CD4-positive, alpha-beta T cell (primary cell): ENCODE results near the gene MOCS2. TPM values are rescaled to one million over a fixed set of nuclear protein-coding genes. Genes with fewer than 3 reads are reported as not detected.

Source experiments
- ATAC-seq: fragments of 200-7000 bp; cut with Tn5 transposase; one replicate; pipeline ENCODE4 v1.10.0; 2022; ENCODE audit warnings: mild to moderate bottlenecking; ENCODE audit not compliant: poor library complexity
- CTCF ChIA-PET: fragments of 350-600 bp; sonication (Branson Sonifier 250); formaldehyde crosslinking; loops from one replicate; lab custom pipeline; 2021; ENCODE audit warnings: antibody characterized with exemption, inconsistent platforms; lab: Charles Lee
- POLR2A ChIA-PET: fragments of 350-600 bp; sonication (Branson Sonifier 250); formaldehyde crosslinking; loops from one replicate; lab custom pipeline; 2021; ENCODE audit warnings: antibody characterized with exemption, inconsistent platforms; lab: Charles Lee
- DNase-seq, 14 experiments: peaks; one replicate each; pipeline ENCODE4 v3.0.0-alpha.2; 2013 to 2020; ENCODE audit warnings: mixed read lengths in 2 of 14
- H3K27ac ChIP-seq, 2 donors: one replicate each; pipeline versions ENCODE4 v1.5.1 to v1.7.0; 2013; ENCODE audit warnings: low read length in 2 of 2, low read depth in 1 of 2, mild to moderate bottlenecking in 1 of 2
- H3K27me3 ChIP-seq, 2 experiments: 1 replicate in 1 of 2; 2 replicates in 1 of 2; pipeline versions ENCODE4 v1.6.1 to v1.7.0; 2013; ENCODE audit warnings: low read length in 2 of 2, control low read depth in 1 of 2, mild to moderate bottlenecking in 1 of 2, moderate library complexity in 1 of 2; ENCODE audit not compliant: insufficient read depth in 2 of 2, control insufficient read depth in 1 of 2
- H3K36me3 ChIP-seq: one replicate; pipeline ENCODE4 v1.6.1; 2013; ENCODE audit warnings: low read length, control low read depth; ENCODE audit not compliant: insufficient read depth
- H3K4me1 ChIP-seq: one replicate; pipeline ENCODE4 v1.6.1; 2013; ENCODE audit warnings: low read length, control low read depth; ENCODE audit not compliant: insufficient read depth
- H3K4me3 ChIP-seq: one replicate; pipeline ENCODE4 v1.5.1; 2013; ENCODE audit warnings: mild to moderate bottlenecking, low read length, moderate library complexity
- H3K9me3 ChIP-seq, 2 experiments: 1 replicate in 1 of 2; 2 replicates in 1 of 2; pipeline versions ENCODE4 v1.6.1 to v1.7.0; 2013; ENCODE audit warnings: low read length in 2 of 2, mild to moderate bottlenecking in 2 of 2, control low read depth in 1 of 2, moderate library complexity in 1 of 2; ENCODE audit not compliant: control insufficient read depth in 1 of 2, insufficient read depth in 1 of 2
- H3K27ac Mint-ChIP-seq: one replicate; pipeline ENCODE4 v1.8.0; 2020; ENCODE audit warnings: mixed read lengths
- H3K27me3 Mint-ChIP-seq: one replicate; pipeline ENCODE4 v1.8.0; 2021; ENCODE audit warnings: mixed read lengths
- H3K36me3 Mint-ChIP-seq: one replicate; pipeline ENCODE4 v1.8.0; 2021; ENCODE audit warnings: low read depth, mixed read lengths
- H3K4me1 Mint-ChIP-seq: one replicate; pipeline ENCODE4 v1.8.0; 2021; ENCODE audit warnings: low read depth, mixed read lengths
- H3K4me3 Mint-ChIP-seq: one replicate; pipeline ENCODE4 v1.8.0; 2020; ENCODE audit warnings: mild to moderate bottlenecking, mixed read lengths
- H3K9me3 Mint-ChIP-seq: one replicate; pipeline ENCODE4 v1.8.0; 2020; ENCODE audit warnings: mixed read lengths
- intact Hi-C, 2 experiments: fragments of 100-400 bp; cut with DNase I in 1 of 2; cut with micrococcal nuclease in 1 of 2; formaldehyde crosslinking; loops; one replicate each; pipeline versions ENCODE4 v1.15.1 to v1.9.0; 2023 to 2025; cut with DNase I, micrococcal nuclease
- total RNA-seq, 174 experiments: library from RNA in 2 of 174; stranded (reverse) in 2 of 174; gene quantifications; one replicate each; pipeline ENCODE4 v1.2.3 and lab custom pipeline; 2021 to 2026
- TF ChIP-seq, protein P1 (sequence below): fragments of 200-600 bp; IDR thresholded peaks from one replicate; pipeline ENCODE4 v1.8.0; 2022; ENCODE audit warnings: antibody characterized with exemption, mild to moderate bottlenecking

Gene MOCS2
- total RNA-seq, 2 experiments from 2014 or later = 19.5 to 20.4 TPM

DNA sequence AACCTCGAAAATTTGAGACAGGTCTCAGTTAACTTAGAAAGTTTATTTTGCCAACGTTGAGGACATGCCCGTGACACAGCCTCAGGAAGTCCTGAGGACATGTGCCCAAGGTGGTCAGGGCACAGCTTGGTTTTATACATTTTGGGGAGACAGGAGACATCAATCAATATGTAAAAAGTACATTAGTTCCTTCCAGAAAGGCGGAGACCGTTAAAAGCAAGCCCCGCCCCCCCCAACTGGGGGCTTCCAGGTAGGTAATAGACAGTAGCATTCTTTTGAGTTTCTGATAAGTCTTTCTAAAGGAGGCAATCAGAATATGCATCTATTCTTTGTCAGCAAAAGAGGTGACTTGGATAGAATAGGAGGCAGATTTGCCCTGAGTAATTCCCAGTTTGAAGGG lies 599 bp upstream of the MOCS2 start:
- Mint-ChIP-seq H3K27me3 (no peaks in the 10 kb centered on the region), H3K4me3 (peak overlapping the region; percentile 94), H3K36me3 (peaks cover 31% of the 10 kb centered on the region), H3K4me1 (peaks cover 52% of the 10 kb centered on the region), H3K9me3 (no peaks in the 10 kb centered on the region), H3K27ac (peak overlapping the region; percentile 89)
- TF ChIP-seq, protein P1, sequence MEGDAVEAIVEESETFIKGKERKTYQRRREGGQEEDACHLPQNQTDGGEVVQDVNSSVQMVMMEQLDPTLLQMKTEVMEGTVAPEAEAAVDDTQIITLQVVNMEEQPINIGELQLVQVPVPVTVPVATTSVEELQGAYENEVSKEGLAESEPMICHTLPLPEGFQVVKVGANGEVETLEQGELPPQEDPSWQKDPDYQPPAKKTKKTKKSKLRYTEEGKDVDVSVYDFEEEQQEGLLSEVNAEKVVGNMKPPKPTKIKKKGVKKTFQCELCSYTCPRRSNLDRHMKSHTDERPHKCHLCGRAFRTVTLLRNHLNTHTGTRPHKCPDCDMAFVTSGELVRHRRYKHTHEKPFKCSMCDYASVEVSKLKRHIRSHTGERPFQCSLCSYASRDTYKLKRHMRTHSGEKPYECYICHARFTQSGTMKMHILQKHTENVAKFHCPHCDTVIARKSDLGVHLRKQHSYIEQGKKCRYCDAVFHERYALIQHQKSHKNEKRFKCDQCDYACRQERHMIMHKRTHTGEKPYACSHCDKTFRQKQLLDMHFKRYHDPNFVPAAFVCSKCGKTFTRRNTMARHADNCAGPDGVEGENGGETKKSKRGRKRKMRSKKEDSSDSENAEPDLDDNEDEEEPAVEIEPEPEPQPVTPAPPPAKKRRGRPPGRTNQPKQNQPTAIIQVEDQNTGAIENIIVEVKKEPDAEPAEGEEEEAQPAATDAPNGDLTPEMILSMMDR = no peak
- peak overlapping the region; percentile 53 to 77 for H3K27ac ChIP-seq
- ATAC-seq (no peak), DNase-seq (peak in 2 of 14 experiments; percentile 15 to 21)
- H3K9me3 ChIP-seq = no peaks in the 10 kb centered on the region
- H3K4me3 ChIP-seq = peak overlapping the region; percentile 88
- no peaks in the 10 kb centered on the region for H3K27me3 ChIP-seq
- CTCF ChIA-PET = interaction anchor here (1.0 kb wide), 1 partner anchor 1202 kb away, joined by 3 read pairs; no protein-coding TSS in a partner anchor
- peaks cover 12% of the 10 kb centered on the region for H3K36me3 ChIP-seq
- peaks cover 10% of the 10 kb centered on the region for H3K4me1 ChIP-seq
- intact Hi-C loops = loop anchor here in 1 of 2 experiments (5.0 kb wide), 2 partner anchors 313 to 452 kb away; partner anchors contain the start of gene NDUFS4
- POLR2A ChIA-PET = interaction anchor here (0.6 to 1.5 kb wide), 10 partner anchors 9 to 1200 kb away, joined by 3 to 7 read pairs (median 4); partner anchors contain the start of gene ARL15

DNA sequence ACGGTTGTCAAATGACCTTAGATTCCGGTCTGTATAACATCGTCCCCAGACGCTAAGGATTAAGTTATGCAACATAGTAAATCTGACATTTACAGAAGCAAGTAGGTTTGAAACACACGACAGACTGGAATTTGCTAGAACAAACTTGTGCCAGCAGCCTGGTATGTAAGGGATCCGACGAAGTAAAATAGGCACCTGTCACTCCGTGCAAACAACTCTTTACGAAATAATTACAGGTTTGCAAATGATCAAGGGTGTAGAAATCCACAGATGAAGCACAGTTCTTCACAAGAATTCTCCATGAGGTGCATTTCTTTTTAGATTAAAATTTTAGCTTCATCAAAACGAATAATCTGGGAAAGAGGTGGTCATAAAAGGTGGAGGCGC lies 508 bp downstream of the MOCS2 start:
- DNase-seq = peak in 4 of 14 experiments; percentile 7 to 35 (median 16)
- no peaks in the 10 kb centered on the region for H3K9me3 Mint-ChIP-seq
- H3K27me3 Mint-ChIP-seq = no peaks in the 10 kb centered on the region
- peak overlapping the region; percentile 89 for H3K27ac Mint-ChIP-seq
- POLR2A ChIA-PET = interaction anchor here (0.6 to 1.5 kb wide), 8 partner anchors 9 to 1201 kb away, joined by 3 to 7 read pairs (median 4); partner anchors contain the start of gene ARL15
- peaks cover 40% of the 10 kb centered on the region for H3K36me3 Mint-ChIP-seq
- TF ChIP-seq, protein P1 = no peak
- no peak for ATAC-seq
- peaks cover 17% of the 10 kb centered on the region for H3K36me3 ChIP-seq
- H3K27ac ChIP-seq = peak overlapping the region; percentile 64 to 77
- no peaks in the 10 kb centered on the region for H3K9me3 ChIP-seq
- H3K27me3 ChIP-seq = no peaks in the 10 kb centered on the region
- peak overlapping the region; percentile 88 for H3K4me3 ChIP-seq
- intact Hi-C loops = loop anchor here in 1 of 2 experiments (5.0 kb wide), 1 partner anchor 1198 kb away; no protein-coding TSS in a partner anchor
- peak overlapping the region; percentile 94 for H3K4me3 Mint-ChIP-seq
- H3K4me1 ChIP-seq = peaks cover 10% of the 10 kb centered on the region
- peaks cover 62% of the 10 kb centered on the region for H3K4me1 Mint-ChIP-seq
- CTCF ChIA-PET = no interaction called here

DNA sequence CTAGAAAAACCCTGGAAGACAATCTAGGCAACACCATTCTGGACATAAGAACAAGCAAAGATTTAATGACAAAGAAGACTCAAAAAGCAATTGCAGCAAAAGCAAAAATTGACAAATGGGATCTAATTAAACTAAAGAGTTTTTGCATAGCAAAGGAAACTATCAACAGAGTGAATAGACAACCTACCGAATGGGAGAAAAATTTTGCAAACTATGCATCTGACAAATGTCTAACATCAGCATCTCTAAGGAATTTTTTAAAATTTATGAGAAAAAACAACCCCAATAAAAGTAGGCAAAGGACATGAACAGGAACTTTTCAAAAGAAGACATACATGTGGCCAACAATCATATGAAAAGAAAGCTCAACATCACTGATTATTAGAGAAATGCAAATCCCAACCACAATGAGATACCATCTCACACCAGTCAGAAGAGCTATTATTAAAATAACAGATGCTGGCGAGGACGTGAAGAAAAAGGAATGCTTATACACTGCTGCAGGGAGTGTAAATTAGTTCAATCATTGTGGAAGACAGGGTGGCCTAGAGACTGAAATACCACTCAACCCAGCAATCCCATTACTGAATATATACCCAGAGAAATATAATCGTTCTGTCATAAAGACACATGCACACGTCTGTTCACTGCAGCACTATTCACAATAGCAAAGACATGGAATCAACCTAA lies 3.8 kb downstream of the MOCS2 start:
- Mint-ChIP-seq H3K4me1 (peaks cover 65% of the 10 kb centered on the region), H3K9me3 (no peaks in the 10 kb centered on the region), H3K27ac (no peak overlapping the region), H3K4me3 (peak overlapping the region; percentile 61), H3K36me3 (peaks cover 73% of the 10 kb centered on the region), H3K27me3 (no peaks in the 10 kb centered on the region)
- intact Hi-C loops = loop anchor here in 1 of 2 experiments (5.0 kb wide), 1 partner anchor 1202 kb away; no protein-coding TSS in a partner anchor
- peaks cover 32% of the 10 kb centered on the region for H3K36me3 ChIP-seq
- no peak overlapping the region for H3K27ac ChIP-seq
- ChIA-PET POLR2A (interaction anchor here (1.1 to 1.2 kb wide), 2 partner anchors 18 to 372 kb away, joined by 3 read pairs; no protein-coding TSS in a partner anchor), CTCF (interaction anchor here (1.0 to 1.8 kb wide), 2 partner anchors 12 to 158 kb away, joined by 3 to 7 read pairs; no protein-coding TSS in a partner anchor)
- TF ChIP-seq, protein P1 = no peak
- H3K4me3 ChIP-seq = no peak overlapping the region
- H3K9me3 ChIP-seq = no peaks in the 10 kb centered on the region
- ATAC-seq (no peak), DNase-seq (no peak)
- H3K4me1 ChIP-seq = peaks cover 10% of the 10 kb centered on the region
- H3K27me3 ChIP-seq = no peaks in the 10 kb centered on the region
